ENCODE measurements around the gene RPA1. TPM values are rescaled to one million over a fixed set of nuclear protein-coding genes. Genes with fewer than 3 reads are reported as not detected.

Gene RPA1
- total RNA-seq, 1 donor from 2014 or later, result 68.8 TPM

- FAIRE-seq (no peak), DNase-seq (ENCODE audit: low read depth) (no peak)
- Histone ChIP-seq H2AFZ (ENCODE audit: low read depth, low read length) (no peak overlapping the region), H3K9me3 (ENCODE audit: insufficient read depth, low read depth, low read length) (no peaks in the 10 kb centered on the region), H3K36me3 (ENCODE audit: insufficient read depth, low read length) (peaks cover 25% of the 10 kb centered on the region), H4K20me1 (ENCODE audit: insufficient read depth, low read length) (peaks cover 14% of the 10 kb centered on the region), H3K27ac (ENCODE audit: low read depth, low read length) (no peak overlapping the region), H3K4me3 (ENCODE audit: insufficient read depth, low read depth, low read length) (no peak overlapping the region), H3K79me2 (ENCODE audit: insufficient read depth, low read length) (no peaks in the 10 kb centered on the region), H3K9ac (ENCODE audit: low read length) (no peak overlapping the region), H3K27me3 (ENCODE audit: insufficient read depth, low read length) (no peaks in the 10 kb centered on the region), H3K4me1 (ENCODE audit: insufficient read depth, low read length) (no peaks in the 10 kb centered on the region), H3K4me2 (ENCODE audit: low read length) (no peak overlapping the region)
- H3K9me3 Mint-ChIP-seq (ENCODE audit: unreplicated experiment), result no peaks in the 10 kb centered on the region
- TF ChIP-seq, protein P1, sequence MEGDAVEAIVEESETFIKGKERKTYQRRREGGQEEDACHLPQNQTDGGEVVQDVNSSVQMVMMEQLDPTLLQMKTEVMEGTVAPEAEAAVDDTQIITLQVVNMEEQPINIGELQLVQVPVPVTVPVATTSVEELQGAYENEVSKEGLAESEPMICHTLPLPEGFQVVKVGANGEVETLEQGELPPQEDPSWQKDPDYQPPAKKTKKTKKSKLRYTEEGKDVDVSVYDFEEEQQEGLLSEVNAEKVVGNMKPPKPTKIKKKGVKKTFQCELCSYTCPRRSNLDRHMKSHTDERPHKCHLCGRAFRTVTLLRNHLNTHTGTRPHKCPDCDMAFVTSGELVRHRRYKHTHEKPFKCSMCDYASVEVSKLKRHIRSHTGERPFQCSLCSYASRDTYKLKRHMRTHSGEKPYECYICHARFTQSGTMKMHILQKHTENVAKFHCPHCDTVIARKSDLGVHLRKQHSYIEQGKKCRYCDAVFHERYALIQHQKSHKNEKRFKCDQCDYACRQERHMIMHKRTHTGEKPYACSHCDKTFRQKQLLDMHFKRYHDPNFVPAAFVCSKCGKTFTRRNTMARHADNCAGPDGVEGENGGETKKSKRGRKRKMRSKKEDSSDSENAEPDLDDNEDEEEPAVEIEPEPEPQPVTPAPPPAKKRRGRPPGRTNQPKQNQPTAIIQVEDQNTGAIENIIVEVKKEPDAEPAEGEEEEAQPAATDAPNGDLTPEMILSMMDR (IDR thresholded peaks at IDR 0.05; ENCODE audit: insufficient read depth, low read depth, low read length), result no peak
- TF ChIP-seq EZH2 (IDR thresholded peaks at IDR 0.05; ENCODE audit: insufficient read depth, low read length), result no peak
- H3K27me3 Mint-ChIP-seq (ENCODE audit: low read depth, unreplicated experiment), result no peaks in the 10 kb centered on the region
- peaks cover 26% of the 10 kb centered on the region for H3K36me3 Mint-ChIP-seq (ENCODE audit: low read depth, unreplicated experiment)
- no peak overlapping the region for H3K27ac Mint-ChIP-seq (ENCODE audit: unreplicated experiment)
- no peaks in the 10 kb centered on the region for H3K4me1 Mint-ChIP-seq (ENCODE audit: low read depth, unreplicated experiment)
- no peak overlapping the region for H3K4me3 Mint-ChIP-seq (ENCODE audit: unreplicated experiment)
These were observed 66.7 kb downstream of the RPA1 start for GRCh38 chr17:1896243-1897104.

- peaks cover 26% of the 10 kb centered on the region for H3K36me3 Mint-ChIP-seq (ENCODE audit: low read depth, unreplicated experiment)
These were observed 67.4 kb downstream of the RPA1 start for GRCh38 chr17:1897105-1897656.

More at GRCh38 chr17:1897105-1897656, 67.4 kb downstream of the RPA1 start:
- Mint-ChIP-seq H3K27me3 (ENCODE audit: low read depth, unreplicated experiment) (no peaks in the 10 kb centered on the region), H3K4me1 (ENCODE audit: low read depth, unreplicated experiment) (no peaks in the 10 kb centered on the region), H3K9me3 (ENCODE audit: unreplicated experiment) (no peaks in the 10 kb centered on the region), H3K4me3 (ENCODE audit: unreplicated experiment) (no peak overlapping the region), H3K27ac (ENCODE audit: unreplicated experiment) (no peak overlapping the region)
- Histone ChIP-seq H4K20me1 (ENCODE audit: insufficient read depth, low read length) (peaks cover 14% of the 10 kb centered on the region), H3K4me2 (ENCODE audit: low read length) (no peak overlapping the region), H3K27me3 (ENCODE audit: insufficient read depth, low read length) (no peaks in the 10 kb centered on the region), H3K9ac (ENCODE audit: low read length) (no peak overlapping the region), H3K9me3 (ENCODE audit: insufficient read depth, low read depth, low read length) (no peaks in the 10 kb centered on the region), H3K79me2 (ENCODE audit: insufficient read depth, low read length) (no peaks in the 10 kb centered on the region), H2AFZ (ENCODE audit: low read depth, low read length) (no peak overlapping the region), H3K27ac (ENCODE audit: low read depth, low read length) (no peak overlapping the region), H3K36me3 (ENCODE audit: insufficient read depth, low read length) (peaks cover 22% of the 10 kb centered on the region), H3K4me3 (ENCODE audit: insufficient read depth, low read depth, low read length) (no peak overlapping the region), H3K4me1 (ENCODE audit: insufficient read depth, low read length) (no peaks in the 10 kb centered on the region)
- DNase-seq (ENCODE audit: low read depth), result no peak
- TF ChIP-seq, protein P1 (IDR thresholded peaks at IDR 0.05; ENCODE audit: insufficient read depth, low read depth, low read length), result no peak
- TF ChIP-seq EZH2 (IDR thresholded peaks at IDR 0.05; ENCODE audit: insufficient read depth, low read length), result no peak
- no peak for FAIRE-seq

Data from astrocyte (in vitro differentiated cells and primary cell).